Breast epithelium (tissue), 4 donors: ENCODE results near the gene RPL15. TPM values are rescaled to one million over a fixed set of nuclear protein-coding genes. Genes with fewer than 3 reads are reported as not detected.

ENCODE experiments used
- DNase-seq, 2 donors: peaks; one replicate each; pipeline ENCODE4 v3.0.0-alpha.2; 2019; ENCODE audit warnings: low spot score in 2 of 2
- H3K27ac ChIP-seq, 2 donors: fragments of 200-600 bp; sonication (generic) in 1 of 2; one replicate each; pipeline ENCODE4 v1.5.1; 2016 to 2019; ENCODE audit warnings: mild to moderate bottlenecking in 1 of 2
- H3K27me3 ChIP-seq, 2 donors: fragments of 200-600 bp; sonication (generic) in 1 of 2; one replicate each; pipeline versions ENCODE4 v1.5.1 to v1.6.0; 2017 to 2019; ENCODE audit warnings: control low read depth in 1 of 2, mild to moderate bottlenecking in 1 of 2
- H3K36me3 ChIP-seq: fragments of 200-600 bp; one replicate; pipeline ENCODE4 v1.5.1; 2019
- H3K4me1 ChIP-seq, 2 donors: fragments of 200-600 bp; sonication (generic); one replicate each; pipeline ENCODE4 v1.5.1; 2016 to 2019; ENCODE audit warnings: control low read depth in 1 of 2
- H3K4me3 ChIP-seq, 3 donors: fragments of 200-600 bp; sonication (generic); 1 replicate in 2 of 3; 2 replicates in 1 of 3; pipeline ENCODE4 v1.5.1; 2016 to 2019; ENCODE audit warnings: mild to moderate bottlenecking in 3 of 3, moderate library complexity in 2 of 3
- H3K9me3 ChIP-seq, 2 donors: fragments of 200-600 bp; sonication (generic) in 1 of 2; one replicate each; pipeline ENCODE4 v1.5.1; 2016 to 2019; ENCODE audit warnings: control low read depth in 1 of 2
- POLR2A ChIP-seq: fragments of 450-650 bp; IDR thresholded peaks from one replicate; pipeline ENCODE4 v1.6.1; 2016; ENCODE audit warnings: antibody characterized with exemption, mild to moderate bottlenecking, moderate library complexity
- POLR2AphosphoS5 ChIP-seq, 3 donors: sonication (generic); formaldehyde crosslinking; IDR thresholded peaks; one replicate each; pipeline ENCODE4 v1.6.1; 2017; ENCODE audit warnings: antibody characterized with exemption in 3 of 3
- intact Hi-C: fragments of 100-400 bp; cut with DNase I; formaldehyde crosslinking; loops from one replicate; pipeline ENCODE4 v1.15.1; 2023; ENCODE audit warnings: low total_unique reads
- total RNA-seq, 3 donors: library from RNA; depleted of rRNA; stranded (reverse); fragments of >200 nt; gene quantifications; one replicate each; pipeline ENCODE4 v1.1.0, GENCODE V29; 2016
- TF ChIP-seq, protein P1 (sequence below), 3 donors: fragments of 450-650 bp; IDR thresholded peaks; one replicate each; pipeline ENCODE4 v1.5.1; 2016 to 2017; ENCODE audit warnings: antibody characterized with exemption in 3 of 3, mild to moderate bottlenecking in 3 of 3, moderate library complexity in 3 of 3

Gene RPL15
- total RNA-seq, 3 donors from 2014 or later, result 2,644 to 3,809 (median 3,544) TPM

DNA sequence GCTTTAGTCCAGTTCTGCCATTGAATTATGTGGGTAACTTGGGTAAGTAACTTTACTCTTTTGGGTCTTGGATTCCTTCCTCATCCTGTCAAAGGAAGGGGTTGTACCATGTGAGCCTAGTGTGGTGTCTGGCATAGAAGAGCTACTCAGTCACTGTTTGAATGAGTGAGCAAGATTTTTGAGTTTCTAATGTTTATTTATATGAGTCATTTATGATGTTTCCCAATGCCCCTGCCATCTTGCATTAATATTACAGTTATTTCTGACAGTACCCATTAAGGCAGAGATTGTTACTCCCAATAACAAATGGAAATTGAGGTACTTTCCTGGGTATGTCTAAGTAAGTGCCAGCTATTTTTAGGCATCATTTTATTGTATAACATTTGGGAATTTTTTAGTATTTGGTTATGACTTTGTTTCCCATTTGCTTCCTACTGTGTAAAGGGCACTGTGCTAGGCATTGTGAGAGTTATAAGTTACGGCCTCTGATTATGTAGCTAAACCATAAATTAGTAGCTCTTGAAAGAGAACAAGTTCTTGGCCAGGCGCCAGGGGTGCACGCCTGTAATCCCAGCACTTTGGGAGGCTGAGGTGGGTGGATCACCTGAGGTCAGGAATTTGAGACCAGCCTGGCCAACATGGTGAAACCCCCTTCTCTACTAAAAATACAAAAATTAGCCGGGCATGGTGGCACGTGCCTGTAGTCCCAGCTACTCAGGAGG is 51.7 kb downstream of the RPL15 start:
- Histone ChIP-seq H3K27me3 (no peaks in the 10 kb centered on the region), H3K36me3 (no peaks in the 10 kb centered on the region), H3K4me3 (no peak overlapping the region), H3K9me3 (no peaks in the 10 kb centered on the region), H3K27ac (no peak overlapping the region), H3K4me1 (no peaks in the 10 kb centered on the region)
- TF ChIP-seq POLR2AphosphoS5 (IDR thresholded peaks at IDR 0.05) (no peak), POLR2A (no peak)
- TF ChIP-seq, protein P1, sequence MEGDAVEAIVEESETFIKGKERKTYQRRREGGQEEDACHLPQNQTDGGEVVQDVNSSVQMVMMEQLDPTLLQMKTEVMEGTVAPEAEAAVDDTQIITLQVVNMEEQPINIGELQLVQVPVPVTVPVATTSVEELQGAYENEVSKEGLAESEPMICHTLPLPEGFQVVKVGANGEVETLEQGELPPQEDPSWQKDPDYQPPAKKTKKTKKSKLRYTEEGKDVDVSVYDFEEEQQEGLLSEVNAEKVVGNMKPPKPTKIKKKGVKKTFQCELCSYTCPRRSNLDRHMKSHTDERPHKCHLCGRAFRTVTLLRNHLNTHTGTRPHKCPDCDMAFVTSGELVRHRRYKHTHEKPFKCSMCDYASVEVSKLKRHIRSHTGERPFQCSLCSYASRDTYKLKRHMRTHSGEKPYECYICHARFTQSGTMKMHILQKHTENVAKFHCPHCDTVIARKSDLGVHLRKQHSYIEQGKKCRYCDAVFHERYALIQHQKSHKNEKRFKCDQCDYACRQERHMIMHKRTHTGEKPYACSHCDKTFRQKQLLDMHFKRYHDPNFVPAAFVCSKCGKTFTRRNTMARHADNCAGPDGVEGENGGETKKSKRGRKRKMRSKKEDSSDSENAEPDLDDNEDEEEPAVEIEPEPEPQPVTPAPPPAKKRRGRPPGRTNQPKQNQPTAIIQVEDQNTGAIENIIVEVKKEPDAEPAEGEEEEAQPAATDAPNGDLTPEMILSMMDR (IDR thresholded peaks at IDR 0.05), result no peak
- DNase-seq, result no peak
- intact Hi-C loops, result no loop called here

DNA sequence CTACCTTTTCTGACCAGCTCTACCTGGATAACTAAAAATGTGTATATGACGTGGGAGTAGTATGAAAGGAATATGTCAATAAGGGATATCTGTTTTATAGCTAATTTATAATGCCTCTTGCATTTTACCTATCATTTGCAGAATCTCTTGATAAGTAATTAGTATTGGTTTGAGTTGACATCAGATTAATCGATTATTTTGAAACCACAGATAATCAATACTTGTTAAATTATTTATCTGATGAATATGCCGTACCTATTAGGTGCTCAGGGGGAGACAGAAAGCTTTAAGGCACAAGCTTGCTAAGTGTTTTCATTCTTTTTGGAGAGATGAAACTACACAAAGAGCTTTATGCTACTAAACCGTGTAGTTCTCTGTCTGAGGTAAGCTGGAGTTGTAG is 52.5 kb downstream of the RPL15 start:
- intact Hi-C loops, result no loop called here
- no peak overlapping the region for H3K27ac ChIP-seq
- H3K36me3 ChIP-seq, result no peaks in the 10 kb centered on the region
- H3K4me1 ChIP-seq, result no peaks in the 10 kb centered on the region
- DNase-seq, result no peak
- H3K4me3 ChIP-seq, result no peak overlapping the region
- TF ChIP-seq POLR2A, result no peak
- TF ChIP-seq, protein P1 (IDR thresholded peaks at IDR 0.05), result no peak
- TF ChIP-seq POLR2AphosphoS5 (IDR thresholded peaks at IDR 0.05), result no peak
- H3K9me3 ChIP-seq, result no peaks in the 10 kb centered on the region
- no peaks in the 10 kb centered on the region for H3K27me3 ChIP-seq

Other genes starting within 250 kb of the RPL15 start
- gene UBE2E1, start 111.2 kb upstream of the RPL15 start, total RNA-seq, result 100 to 1,000 TPM in 2 of 3 donors, 10 to 100 TPM in 1; 86.4 to 127 (median 111) TPM
- 10 to 100 TPM; 15.7 to 20.3 (median 19.2) TPM for gene NKIRAS1, start 142 bp upstream of the RPL15 start, total RNA-seq
- gene NR1D2, start 28.2 kb downstream of the RPL15 start, total RNA-seq, result 10 to 100 TPM; 26.2 to 43.8 (median 37.4) TPM